Muscle of leg (tissue), 11 donors: Measurements from ENCODE around the gene MEIS2. TPM values are rescaled to one million over a fixed set of nuclear protein-coding genes. Genes with fewer than 3 reads are reported as not detected.

ENCODE experiments used
- DNase-seq: peaks from one replicate; pipeline ENCODE4 v3.0.0; 2013
- H3K27ac ChIP-seq: one replicate; pipeline ENCODE4 v1.5.1; 2013; ENCODE audit warnings: mild to moderate bottlenecking, low read length, control low read depth
- H3K27me3 ChIP-seq: one replicate; pipeline ENCODE4 v1.6.1; 2013; ENCODE audit warnings: low read length; ENCODE audit not compliant: control insufficient read depth, insufficient read depth
- H3K36me3 ChIP-seq: one replicate; pipeline ENCODE4 v1.6.1; 2013; ENCODE audit warnings: low read length; ENCODE audit not compliant: control insufficient read depth, insufficient read depth
- H3K4me1 ChIP-seq: one replicate; pipeline ENCODE4 v1.6.1; 2013; ENCODE audit warnings: low read length; ENCODE audit not compliant: control insufficient read depth, insufficient read depth
- H3K4me3 ChIP-seq: one replicate; pipeline ENCODE4 v1.5.1; 2013; ENCODE audit warnings: low read length, control low read depth
- H3K9me3 ChIP-seq: replicated peaks from 2 replicates; pipeline ENCODE4 v1.6.1; 2013; ENCODE audit warnings: low read depth, low read length; ENCODE audit not compliant: control insufficient read depth
- WGBS: methylation state at CpG from one replicate; pipeline ENCODE4 v1.1.5; 2013; ENCODE audit warnings: missing lambda C conversion rate; ENCODE audit not compliant: insufficient coverage; 5-methylcytosine and 5-hydroxymethylcytosine counted together
- polyA plus RNA-seq, 8 donors: library from polyadenylated mRNA; unstranded; fragments of 120-200 nt; gene quantifications; one replicate each; pipeline versions ENCODE4 v1.2.1 to v1.2.3, GENCODE V29; 2013; ENCODE audit warnings: inconsistent platforms in 1 of 8, low replicate concordance in 1 of 8; ENCODE audit not compliant: insufficient read length in 8 of 8, insufficient read depth in 1 of 8
- total RNA-seq: library from RNA; stranded (reverse); fragments of 120-200 nt; gene quantifications from one replicate; pipeline ENCODE4 v1.2.4, GENCODE V29; 2013

The MEIS2 gene
- total and polyA plus RNA-seq, 9 donors, result 3.8 to 13.9 (median 7.0) TPM

DNA sequence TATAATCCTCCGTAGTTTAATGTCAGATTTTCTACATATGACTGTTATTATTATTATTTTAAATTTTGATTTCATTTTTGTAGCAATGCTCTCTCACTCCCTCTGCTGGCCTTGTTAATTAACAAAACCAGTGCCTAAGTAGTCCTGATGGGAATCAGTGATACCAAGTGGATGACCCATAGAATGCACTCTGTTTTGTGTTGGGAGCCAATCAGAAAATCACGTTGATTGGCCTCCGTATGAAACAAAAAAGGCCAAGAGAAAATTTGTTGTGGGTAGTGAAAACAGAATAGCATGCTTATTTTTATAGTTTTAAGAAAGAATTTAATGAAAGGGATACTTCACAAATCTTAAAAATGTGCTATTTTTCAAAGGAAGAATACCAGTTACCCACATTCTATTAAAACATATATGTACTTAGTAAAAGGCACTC lies 34.4 kb upstream of the MEIS2 start:
- H3K4me1 ChIP-seq, result no peaks in the 10 kb centered on the region
- no peak overlapping the region for H3K4me3 ChIP-seq
- 30% methylated on average over 2 of the region's 3 CpGs for WGBS
- H3K36me3 ChIP-seq, result no peaks in the 10 kb centered on the region
- DNase-seq, result peak; percentile 43
- no peak overlapping the region for H3K27ac ChIP-seq
- H3K9me3 ChIP-seq, result no peaks in the 10 kb centered on the region
- peaks cover 3% of the 10 kb centered on the region for H3K27me3 ChIP-seq

DNA sequence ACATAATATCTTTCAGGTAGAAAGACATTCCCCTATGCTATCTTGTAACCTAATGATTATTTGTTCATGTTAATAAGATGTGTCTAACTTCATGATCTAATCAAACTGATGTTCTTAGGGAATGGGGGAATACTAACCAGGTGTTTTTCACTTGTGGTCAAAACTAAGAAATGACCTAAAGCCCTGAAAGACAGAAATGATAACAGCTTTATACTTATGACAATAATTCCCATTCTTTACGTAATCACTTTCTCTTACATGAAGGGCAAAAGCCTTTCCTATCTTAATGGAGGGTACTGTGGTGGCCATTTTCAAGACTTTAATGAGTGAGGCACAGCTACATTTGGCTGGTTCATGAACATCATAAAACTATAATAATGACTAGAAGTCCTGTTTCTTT lies 33.9 kb upstream of the MEIS2 start:
- Histone ChIP-seq H3K4me1 (no peaks in the 10 kb centered on the region), H3K9me3 (no peaks in the 10 kb centered on the region), H3K27me3 (peaks cover 3% of the 10 kb centered on the region), H3K36me3 (no peaks in the 10 kb centered on the region), H3K4me3 (no peak overlapping the region), H3K27ac (no peak overlapping the region)
- no peak for DNase-seq
- WGBS, result no CpG with 5 or more reads among the region's 1 CpG

- Histone ChIP-seq H3K27me3 (peaks cover 3% of the 10 kb centered on the region), H3K36me3 (no peaks in the 10 kb centered on the region), H3K4me3 (no peak overlapping the region), H3K4me1 (no peaks in the 10 kb centered on the region), H3K9me3 (no peaks in the 10 kb centered on the region), H3K27ac (no peak overlapping the region)
- peak; percentile 69 for DNase-seq
- WGBS, result no CpG with 5 or more reads among the region's 1 CpG
Observed at GRCh38 chr15:37133602-37134001, 33.3 kb upstream of the MEIS2 start.

GRCh38 chr15:37132826-37133417 lies 32.6 kb upstream of the MEIS2 start:
- no CpG with 5 or more reads among the region's 2 CpGs for WGBS
- Histone ChIP-seq H3K27me3 (peaks cover 3% of the 10 kb centered on the region), H3K4me3 (no peak overlapping the region), H3K9me3 (no peaks in the 10 kb centered on the region), H3K4me1 (no peaks in the 10 kb centered on the region), H3K27ac (no peak overlapping the region), H3K36me3 (no peaks in the 10 kb centered on the region)
- no peak for DNase-seq

GRCh38 chr15:37131621-37132020 lies 31.3 kb upstream of the MEIS2 start:
- Histone ChIP-seq H3K36me3 (no peaks in the 10 kb centered on the region), H3K27ac (no peak overlapping the region), H3K9me3 (no peaks in the 10 kb centered on the region), H3K4me3 (no peak overlapping the region), H3K27me3 (peaks cover 3% of the 10 kb centered on the region), H3K4me1 (no peaks in the 10 kb centered on the region)
- WGBS, result no CpG with 5 or more reads among the region's 2 CpGs
- DNase-seq, result no peak

- no peaks in the 10 kb centered on the region for H3K36me3 ChIP-seq
- H3K27ac ChIP-seq, result no peak overlapping the region
- peaks cover 3% of the 10 kb centered on the region for H3K27me3 ChIP-seq
- no peak for DNase-seq
- H3K9me3 ChIP-seq, result no peaks in the 10 kb centered on the region
- no peak overlapping the region for H3K4me3 ChIP-seq
- H3K4me1 ChIP-seq, result no peaks in the 10 kb centered on the region
- WGBS, result 75% methylated on average over 1 of the region's 4 CpGs
Observed at GRCh38 chr15:37130356-37130755, 30.0 kb upstream of the MEIS2 start.

GRCh38 chr15:37125143-37125542 lies 24.8 kb upstream of the MEIS2 start:
- Histone ChIP-seq H3K27me3 (no peaks in the 10 kb centered on the region), H3K36me3 (no peaks in the 10 kb centered on the region), H3K4me1 (no peaks in the 10 kb centered on the region), H3K4me3 (no peak overlapping the region), H3K27ac (no peak overlapping the region), H3K9me3 (no peaks in the 10 kb centered on the region)
- no peak for DNase-seq
- WGBS, result 67% methylated on average over 1 of the region's 4 CpGs

DNA sequence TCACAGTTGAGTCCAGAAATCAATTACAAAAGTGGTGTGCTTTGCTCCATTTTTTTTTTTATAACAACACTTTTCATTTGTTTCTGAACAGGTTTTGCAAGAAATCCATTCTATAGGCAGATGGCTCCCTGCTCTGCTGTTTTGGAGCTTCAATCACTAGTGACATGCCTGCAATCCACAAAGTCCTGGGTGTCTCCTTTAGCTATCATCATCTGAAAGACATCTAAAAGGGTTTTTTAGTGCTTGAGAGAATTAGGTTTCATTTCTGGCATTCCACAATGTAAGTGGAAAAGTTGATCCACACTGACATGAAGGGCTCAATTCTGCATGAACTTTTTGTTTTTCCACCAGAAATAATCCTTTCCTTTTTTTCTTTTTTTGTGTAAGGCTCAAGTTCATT lies 24.0 kb upstream of the MEIS2 start:
- Histone ChIP-seq H3K4me1 (no peaks in the 10 kb centered on the region), H3K27ac (no peak overlapping the region), H3K9me3 (no peaks in the 10 kb centered on the region), H3K27me3 (no peaks in the 10 kb centered on the region), H3K4me3 (no peak overlapping the region), H3K36me3 (no peaks in the 10 kb centered on the region)
- DNase-seq, result no peak

- H3K4me3 ChIP-seq, result no peak overlapping the region
- no peak overlapping the region for H3K27ac ChIP-seq
- no peaks in the 10 kb centered on the region for H3K9me3 ChIP-seq
- H3K4me1 ChIP-seq, result no peaks in the 10 kb centered on the region
- DNase-seq, result no peak
- H3K27me3 ChIP-seq, result no peaks in the 10 kb centered on the region
- H3K36me3 ChIP-seq, result no peaks in the 10 kb centered on the region
- no CpG with 5 or more reads among the region's 1 CpG for WGBS
Observed at GRCh38 chr15:37122703-37123102, 22.4 kb upstream of the MEIS2 start.

DNA sequence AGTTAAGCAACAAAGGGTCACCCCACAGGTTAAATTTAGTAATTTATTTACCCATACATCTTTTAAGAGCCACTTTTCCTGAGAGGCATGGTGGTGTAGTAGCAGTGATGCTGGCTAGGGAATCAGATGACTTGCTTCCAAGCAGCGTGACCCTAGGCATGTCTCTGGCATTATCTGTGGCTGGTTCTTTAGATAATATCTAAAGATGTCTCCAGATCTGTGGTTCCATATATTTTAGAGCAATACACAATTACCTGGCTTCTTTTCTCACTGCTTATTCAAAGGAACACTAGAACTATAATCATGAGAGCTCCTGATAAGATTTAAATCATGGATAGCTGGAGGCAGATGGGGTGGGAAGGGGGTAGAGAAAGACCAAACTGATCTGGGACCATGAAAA lies 21.1 kb upstream of the MEIS2 start:
- DNase-seq, result no peak
- Histone ChIP-seq H3K4me3 (no peak overlapping the region), H3K9me3 (no peaks in the 10 kb centered on the region), H3K4me1 (no peaks in the 10 kb centered on the region), H3K27me3 (no peaks in the 10 kb centered on the region), H3K27ac (no peak overlapping the region), H3K36me3 (no peaks in the 10 kb centered on the region)
- no CpG with 5 or more reads among the region's 1 CpG for WGBS

GRCh38 chr15:37117030-37117429 lies 16.7 kb upstream of the MEIS2 start:
- H3K9me3 ChIP-seq, result no peaks in the 10 kb centered on the region
- H3K27ac ChIP-seq, result no peak overlapping the region
- no peak for DNase-seq
- H3K4me1 ChIP-seq, result no peaks in the 10 kb centered on the region
- no peak overlapping the region for H3K4me3 ChIP-seq
- H3K27me3 ChIP-seq, result peaks cover 10% of the 10 kb centered on the region
- no peaks in the 10 kb centered on the region for H3K36me3 ChIP-seq
- WGBS, result no CpG with 5 or more reads among the region's 1 CpG
